A549 treated with dexamethasone at 1 μM for 4 hours (cell line): ENCODE data around the gene PLCB3. TPM values are rescaled to one million over a fixed set of nuclear protein-coding genes. Genes with fewer than 3 reads are reported as not detected.

Experiments used
- total RNA-seq: library from RNA; stranded (reverse); fragments of 200-300 nt; extraction: Qiagen RNA extraction; gene quantifications from 5 replicates; pipeline ENCODE4 v1.2.3, GENCODE V29; 2022

Gene PLCB3
- 14.4 to 23.7 TPM (median 20.5 TPM) in 5 replicates for total RNA-seq

DNA sequence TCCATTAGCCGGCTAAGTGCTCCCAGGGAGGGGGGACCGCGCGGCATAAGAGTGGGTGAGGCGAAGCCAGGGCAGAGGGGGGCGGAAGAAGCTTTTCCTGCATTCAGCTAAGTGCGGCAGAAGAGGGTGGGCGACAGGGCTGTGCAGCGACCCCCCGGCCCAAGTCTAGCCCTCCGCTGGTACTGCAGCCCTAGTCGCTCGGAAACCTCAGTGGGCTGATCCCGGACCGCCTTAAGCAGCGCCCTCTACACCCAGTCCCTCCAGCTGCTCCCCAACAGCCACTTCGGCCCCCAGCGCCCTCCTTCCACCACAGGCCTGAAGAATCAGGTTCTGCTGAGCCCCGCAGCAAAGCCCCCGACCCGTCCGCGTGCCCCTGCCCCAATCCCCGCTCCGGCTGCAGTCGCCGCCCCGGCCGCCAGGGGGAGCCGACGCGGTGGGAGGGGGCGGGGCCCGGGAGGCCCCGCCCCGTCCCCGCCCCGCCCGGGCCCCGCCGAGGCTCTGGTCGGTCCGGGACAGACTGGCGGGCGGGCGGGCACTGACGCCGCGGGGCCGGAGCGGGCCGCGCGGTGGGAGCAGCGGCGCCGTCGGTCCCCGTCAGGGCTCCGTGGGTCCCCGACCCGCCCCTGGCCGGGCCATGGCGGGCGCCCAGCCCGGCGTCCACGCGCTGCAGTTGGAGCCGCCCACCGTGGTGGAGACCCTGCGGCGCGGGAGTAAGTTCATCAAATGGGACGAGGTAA lies at the start of gene PLCB3:
TSS of gene PLCB3 (plus strand) at position 515 of the 737 bp plus-strand sequence. CDS start at position 635, 120 bp downstream.

DNA sequence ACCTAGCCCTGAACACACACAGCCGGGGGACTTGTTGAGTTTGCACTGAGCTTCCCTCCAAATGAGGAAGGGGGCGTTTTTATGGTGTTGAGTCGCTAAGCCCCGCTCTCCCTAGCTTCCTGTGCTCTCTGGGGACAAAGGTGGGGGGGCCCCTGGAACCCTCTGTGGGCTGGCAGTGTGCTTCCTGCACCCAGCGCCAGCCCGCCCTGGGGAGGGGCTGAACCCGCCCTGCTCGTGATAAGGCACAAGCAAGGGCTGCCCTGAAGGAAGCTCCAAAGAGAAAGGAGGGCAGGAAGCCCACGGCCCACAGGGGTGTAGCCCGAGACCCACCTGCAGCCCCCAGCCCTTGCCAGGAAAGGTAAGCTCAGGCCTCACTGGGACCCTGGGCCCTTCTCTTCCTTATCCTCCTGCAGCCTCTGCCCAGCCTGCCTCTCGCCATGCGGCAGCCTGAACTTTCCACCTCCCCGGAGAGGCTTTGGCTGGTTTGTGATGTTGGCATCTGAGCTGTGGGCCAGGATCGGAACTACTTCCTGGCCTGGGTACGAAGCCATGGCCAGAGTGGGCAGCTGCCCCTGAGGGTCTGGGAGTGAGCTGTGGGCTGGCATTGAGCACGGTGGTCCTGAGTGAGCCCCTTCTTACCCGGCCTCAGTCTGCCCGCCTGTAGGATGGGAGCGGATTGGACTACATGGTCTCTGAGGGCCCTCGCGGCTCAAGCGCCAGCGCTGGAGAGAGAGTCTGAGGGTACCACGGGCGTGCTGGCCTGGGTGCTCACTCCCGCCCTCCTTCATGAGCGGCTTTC lies 44.7 kb upstream of the PLCB3 start, which contains the start of gene FERMT3:
TSS of gene FERMT3 (plus strand) at position 265 of the 799 bp plus-strand sequence. CDS start 644 bp downstream, outside the sequence.

DNA sequence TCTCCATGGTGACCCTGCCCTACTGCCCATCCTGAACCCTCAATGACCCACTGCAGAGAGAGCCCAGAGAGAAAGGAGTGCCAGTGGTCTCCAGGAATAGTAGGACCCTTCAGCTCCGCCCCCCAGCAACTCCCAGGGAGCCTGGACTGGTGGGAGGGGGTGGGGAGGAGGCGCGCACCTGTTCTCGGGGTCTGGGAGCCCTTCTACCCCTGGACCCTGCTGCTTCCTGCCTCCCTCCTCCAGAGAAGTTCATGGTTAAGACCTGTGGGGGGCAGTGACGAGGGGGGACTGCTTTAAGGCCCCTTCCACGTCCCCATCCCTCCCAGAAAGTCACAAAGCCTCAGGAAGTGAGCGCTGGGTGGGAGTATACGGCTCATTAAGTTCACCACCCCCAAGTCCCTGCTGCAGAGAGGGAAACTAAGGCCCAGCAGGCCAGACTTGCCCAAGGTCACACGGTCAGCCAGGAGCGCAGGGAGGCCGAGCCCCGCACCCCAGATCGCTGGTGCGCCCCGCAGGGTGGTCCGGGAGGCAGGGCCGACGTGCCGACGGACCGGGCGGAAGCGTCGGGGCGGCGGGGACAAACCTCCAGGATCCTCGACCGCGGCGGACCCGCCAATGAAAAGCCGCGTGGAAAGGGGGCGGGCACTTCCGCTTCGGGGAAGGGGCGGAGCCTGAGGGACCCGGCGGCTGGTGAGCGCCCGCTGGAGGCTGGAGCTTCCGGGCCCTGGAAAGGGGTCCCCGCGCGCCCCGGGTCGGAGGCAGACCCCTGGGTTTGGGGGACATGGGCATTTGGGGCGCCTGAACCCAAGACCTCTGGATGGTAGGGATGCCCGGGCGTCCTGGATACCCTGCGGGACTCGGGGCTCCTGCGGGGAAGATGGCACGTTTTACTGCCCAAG lies 25.5 kb upstream of the PLCB3 start, which contains the start of the genes NUDT22 and TRPT1:
TSS of gene NUDT22 (plus strand) at position 667 of the 899 bp plus-strand sequence. CDS start 379 bp downstream, outside the sequence.
TSS of gene TRPT1 (minus strand) at position 579 of the 899 bp plus-strand sequence. CDS start at position 253, 326 bp downstream.

DNA sequence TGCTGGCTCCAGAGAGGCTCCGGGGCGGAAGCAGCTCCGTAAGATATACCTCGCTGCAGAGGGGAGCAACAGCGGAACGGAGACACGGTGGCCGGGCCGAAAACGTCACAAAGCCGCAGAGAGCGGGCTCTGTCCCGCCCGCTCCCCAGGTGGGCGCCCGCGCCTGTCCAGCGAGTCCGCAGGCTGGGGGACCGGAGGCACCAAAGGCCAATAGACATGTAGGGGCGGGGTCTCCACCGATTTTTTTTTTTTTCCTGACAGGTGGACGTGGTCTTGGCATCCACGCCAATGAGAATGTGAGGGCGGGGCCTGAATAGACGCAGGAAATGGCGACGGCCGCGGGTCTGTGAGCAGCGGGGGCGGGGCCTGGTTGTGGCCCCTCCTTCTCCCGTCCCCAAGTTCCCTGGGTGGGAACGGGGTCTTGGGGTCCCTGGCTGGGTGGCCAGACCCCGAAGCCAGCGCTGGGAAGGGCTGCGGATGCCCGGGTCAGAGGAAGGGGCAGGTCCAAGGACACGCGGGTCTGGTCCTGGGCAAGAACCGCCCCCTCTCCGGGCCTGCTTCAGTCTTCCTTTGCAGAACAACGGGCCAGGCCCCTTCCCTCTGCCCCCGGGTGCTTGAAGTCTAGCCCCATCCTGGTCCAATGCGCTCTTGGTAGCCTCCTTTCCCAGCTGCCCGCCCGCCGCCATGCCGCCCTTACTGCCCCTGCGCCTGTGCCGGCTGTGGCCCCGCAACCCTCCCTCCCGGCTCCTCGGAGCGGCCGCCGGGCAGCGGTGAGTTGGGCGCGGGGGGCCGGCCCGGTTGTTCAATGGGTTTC lies 21.0 kb upstream of the PLCB3 start, which contains the start of gene DNAJC4:
TSS of gene DNAJC4 (plus strand) at position 378 of the 814 bp plus-strand sequence. CDS start at position 685, 307 bp downstream.

DNA sequence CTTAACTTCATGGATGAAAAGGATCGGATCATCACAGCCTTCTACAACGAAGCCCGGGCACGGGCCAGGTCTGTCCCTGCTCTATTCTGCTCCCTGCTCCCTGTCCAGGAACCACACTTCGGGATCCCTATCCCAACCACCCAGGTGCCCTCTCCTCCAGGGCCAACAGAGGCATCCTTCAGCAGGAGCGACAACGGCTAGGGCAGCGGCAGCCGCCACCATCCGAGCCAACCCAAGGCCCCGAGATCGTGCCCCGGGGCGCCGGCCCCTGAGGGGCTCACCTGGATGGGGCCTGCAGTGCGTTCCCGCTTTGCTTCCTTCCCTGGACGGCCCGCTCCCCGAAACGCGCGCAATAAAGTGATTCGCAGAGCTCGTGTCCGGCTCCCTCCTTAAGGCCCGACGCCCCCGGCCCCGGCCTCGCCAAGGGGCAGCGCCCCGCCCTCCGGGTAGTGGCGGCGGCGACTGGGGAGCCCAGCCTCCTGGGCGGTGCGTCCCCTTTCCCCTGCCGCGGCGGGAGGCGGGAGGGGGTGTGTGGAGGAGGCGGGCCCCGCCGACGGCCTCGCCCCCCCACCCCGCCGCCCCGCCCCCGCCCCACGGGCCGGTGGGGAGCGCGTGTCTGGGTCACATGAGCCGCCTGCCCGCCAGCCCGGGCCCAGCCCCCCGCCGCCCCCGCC lies 17.3 kb upstream of the PLCB3 start, which contains the start of gene VEGFB:
TSS of gene VEGFB (plus strand) at position 672 of the 674 bp plus-strand sequence. CDS start 250 bp downstream, outside the sequence.

DNA sequence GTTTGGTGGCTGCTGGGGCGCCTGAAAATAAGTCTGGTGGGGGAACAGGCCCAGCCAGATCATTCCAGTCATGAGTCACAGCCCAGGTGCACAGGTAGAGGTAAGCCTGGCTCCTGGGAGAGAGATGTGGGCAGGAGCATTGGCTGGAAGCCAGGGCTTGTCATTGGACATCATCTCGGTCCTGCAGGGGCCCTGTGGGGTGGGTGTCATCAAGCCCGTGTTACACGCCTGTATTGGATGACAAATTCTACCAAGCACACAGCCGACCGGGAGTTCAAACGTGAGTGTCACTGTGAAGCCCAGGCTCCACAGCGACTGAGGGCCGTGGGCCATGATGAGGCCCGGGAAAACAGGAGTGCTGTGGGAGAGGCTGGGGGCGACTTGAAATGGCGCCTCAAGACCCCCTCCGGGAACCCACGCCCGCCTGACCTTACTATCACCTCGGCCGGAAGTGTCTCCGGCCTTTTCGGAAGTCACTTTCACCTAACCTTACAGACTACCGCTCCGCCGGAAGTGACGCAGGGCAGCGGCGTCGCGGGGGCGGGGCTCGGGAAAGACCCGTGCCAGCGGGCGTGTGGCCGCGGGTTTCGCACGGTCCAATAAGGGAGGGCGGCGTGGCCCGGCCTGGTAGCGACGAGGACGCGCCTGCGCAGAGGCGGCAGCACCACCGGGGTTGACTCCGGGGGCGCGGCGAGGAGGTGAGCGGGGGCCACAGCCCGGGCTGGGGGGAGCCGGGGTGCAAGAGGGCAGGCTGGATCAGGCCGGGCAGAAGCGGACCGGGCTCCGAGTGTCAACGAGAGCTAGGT lies 10.7 kb upstream of the PLCB3 start, which contains the start of gene FKBP2:
TSS of gene FKBP2 (plus strand) at position 661 of the 806 bp plus-strand sequence. CDS start 1,293 bp downstream, outside the sequence.

DNA sequence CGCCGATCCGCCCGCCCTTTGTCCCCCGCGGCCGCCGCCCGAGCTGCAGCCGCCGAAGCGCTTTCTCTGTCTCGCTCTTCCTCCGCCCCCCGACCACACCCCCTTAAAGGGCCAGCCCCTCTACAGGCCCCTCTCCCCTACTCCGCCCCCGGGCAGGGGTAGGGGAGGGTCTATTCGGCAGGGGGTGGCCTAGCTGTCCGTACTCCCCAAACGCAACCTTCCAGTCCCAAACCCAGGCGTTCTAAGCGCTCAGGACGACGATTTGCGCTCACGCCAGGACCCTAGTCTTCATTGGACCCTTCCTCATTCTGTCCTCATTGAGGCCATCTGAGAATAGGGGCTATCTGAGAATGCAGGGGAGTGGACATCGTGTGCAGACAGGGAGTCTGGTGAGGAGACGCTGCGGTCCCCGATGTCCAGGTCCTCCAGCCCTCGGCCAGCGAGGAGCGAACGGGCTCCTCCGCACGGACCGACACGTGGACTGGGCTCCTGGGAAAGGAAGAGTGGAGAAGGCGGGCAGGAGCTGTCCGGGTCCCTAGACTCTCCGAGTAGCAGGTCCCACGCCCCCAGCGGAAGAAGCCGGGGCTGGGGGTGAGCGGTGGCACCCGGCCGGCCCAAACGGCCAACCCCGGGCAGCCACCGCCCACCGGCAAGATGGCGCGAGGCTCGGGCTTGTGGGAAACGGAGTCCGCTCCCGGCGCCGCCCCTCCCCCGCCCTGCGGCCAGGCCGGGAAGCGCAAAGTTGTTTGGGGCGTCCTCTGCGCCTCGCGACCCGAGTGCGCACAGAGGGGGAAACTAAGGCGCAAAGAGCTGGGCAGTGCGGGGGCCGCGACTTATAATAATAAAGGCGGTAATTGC lies 4.2 kb upstream of the PLCB3 start, which contains the start of gene PPP1R14B:
TSS of gene PPP1R14B (minus strand) at position 73 of the 858 bp plus-strand sequence. CDS start 270 bp downstream, outside the sequence.

DNA sequence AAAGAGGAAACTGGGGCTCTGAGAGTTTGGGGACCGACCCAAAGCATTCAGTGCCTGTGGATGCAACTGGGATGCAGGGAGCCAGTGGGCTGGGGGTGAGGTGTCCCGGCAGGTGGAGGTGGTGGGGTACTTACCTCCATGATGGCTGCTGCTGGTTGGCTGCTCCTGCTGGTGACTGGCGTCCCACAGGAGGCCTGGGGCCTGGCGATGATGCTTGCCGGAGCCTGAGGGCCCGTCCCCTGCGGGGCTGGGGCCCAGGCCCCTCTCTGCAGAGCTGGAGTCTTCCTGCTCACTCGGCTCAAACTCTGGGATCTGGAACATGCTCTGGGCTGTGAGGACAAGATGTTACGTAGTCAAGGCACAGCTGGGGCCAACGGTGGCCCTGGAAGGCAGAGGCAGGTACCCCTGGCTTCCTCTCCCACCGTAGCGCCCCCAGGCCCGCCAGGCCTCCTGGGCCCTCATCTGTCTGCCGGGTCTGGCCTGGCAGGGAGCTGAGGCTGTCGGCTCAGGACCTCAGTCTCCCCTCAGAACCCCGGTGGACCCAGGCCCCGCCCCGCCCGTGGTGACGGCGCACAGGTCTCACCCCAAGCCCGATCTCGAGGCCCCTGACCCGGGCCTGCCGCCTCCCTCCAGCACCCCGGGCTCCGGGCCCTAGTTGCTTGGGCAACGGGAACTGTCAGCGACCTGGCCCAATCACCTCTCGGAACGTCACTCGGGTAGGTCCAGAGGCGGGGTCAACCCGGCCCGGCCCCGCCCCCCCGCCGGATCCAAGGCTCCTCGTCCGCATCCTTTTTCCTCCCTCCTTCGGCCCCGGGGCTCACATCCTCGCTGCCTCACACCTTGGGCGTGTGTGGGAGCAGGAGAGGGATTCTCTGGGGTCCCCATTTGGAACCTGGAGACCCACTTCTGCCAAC lies 33.0 kb downstream of the PLCB3 start, which contains the start of gene BAD:
TSS of gene BAD (minus strand) at position 618 of the 914 bp plus-strand sequence. CDS start at position 321, 297 bp downstream.

DNA sequence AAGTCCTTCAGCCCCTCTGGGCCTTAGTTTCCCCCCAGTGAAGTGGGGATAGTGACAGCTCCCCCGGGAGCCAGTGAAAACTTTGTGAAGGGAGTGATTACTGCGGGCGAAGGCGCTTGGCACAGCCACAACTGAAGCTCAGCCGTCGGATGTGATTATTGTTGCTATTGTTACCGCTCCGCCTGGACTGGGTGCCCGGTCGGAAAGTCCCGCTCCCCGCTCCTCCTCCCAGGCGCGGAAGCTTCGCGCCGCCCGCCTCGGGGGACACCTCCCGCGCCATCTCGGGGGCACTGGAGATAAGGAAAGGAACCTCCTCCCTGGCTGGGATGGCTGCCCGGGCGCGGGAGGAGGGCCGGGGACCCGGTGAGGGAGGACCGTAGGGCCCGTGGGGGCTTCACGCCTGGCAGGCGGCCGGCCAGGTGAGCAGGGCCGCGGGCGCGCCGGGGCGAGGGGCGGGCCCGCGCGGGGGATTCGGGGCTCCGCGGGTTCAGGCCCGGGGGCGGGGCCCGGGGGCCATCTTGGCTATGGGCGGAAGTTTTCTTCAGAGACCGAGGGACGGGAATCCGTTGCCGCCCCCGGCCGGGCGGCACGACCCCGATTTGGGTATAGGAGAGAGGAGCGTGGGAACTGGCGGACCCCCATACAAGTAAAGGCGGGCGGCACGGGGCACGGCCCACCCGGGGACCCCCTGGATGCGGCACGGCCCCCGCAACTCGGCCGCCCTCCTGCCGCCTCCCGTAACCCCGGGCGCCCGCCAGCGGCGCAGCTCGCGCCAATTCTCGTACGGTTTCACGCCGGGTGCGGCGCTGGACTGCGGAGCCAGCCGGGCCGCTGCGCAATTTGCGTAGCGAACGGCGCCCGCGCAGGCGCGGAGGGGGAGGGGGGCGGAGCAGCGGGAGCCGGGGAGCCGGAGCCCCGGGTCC lies 33.9 kb downstream of the PLCB3 start, which contains the start of gene GPR137:
TSS of gene GPR137 (plus strand) at position 887 of the 923 bp plus-strand sequence. CDS start 677 bp downstream, outside the sequence.

DNA sequence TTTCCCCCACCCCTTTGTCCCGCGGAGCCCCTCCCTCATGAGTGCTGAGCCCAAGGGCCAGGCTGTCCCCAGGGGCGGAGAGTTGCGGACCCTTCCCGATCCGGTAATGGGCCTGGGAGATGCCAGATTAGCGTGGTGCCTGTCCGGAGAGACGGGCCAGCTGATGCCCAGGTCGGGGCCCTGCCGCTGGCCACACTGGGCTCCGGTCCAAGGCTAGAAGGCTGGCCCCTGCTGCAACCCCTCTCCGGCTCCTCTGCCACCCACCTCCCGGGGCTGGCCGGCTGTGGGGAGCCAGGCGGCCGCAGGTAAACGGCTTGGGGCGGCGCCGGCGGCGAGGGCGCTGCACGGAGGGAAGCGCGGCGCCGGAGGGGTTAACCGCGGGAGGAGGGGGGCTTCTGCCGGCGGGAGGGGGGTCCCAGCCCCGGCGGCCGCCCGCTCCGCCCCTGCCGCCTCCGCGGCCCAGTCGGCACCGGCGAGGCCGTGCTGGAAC lies 40.0 kb downstream of the PLCB3 start, which contains the start of gene KCNK4:
TSS of gene KCNK4 (plus strand) at position 41 of the 490 bp plus-strand sequence. CDS start 1,717 bp downstream, outside the sequence.

DNA sequence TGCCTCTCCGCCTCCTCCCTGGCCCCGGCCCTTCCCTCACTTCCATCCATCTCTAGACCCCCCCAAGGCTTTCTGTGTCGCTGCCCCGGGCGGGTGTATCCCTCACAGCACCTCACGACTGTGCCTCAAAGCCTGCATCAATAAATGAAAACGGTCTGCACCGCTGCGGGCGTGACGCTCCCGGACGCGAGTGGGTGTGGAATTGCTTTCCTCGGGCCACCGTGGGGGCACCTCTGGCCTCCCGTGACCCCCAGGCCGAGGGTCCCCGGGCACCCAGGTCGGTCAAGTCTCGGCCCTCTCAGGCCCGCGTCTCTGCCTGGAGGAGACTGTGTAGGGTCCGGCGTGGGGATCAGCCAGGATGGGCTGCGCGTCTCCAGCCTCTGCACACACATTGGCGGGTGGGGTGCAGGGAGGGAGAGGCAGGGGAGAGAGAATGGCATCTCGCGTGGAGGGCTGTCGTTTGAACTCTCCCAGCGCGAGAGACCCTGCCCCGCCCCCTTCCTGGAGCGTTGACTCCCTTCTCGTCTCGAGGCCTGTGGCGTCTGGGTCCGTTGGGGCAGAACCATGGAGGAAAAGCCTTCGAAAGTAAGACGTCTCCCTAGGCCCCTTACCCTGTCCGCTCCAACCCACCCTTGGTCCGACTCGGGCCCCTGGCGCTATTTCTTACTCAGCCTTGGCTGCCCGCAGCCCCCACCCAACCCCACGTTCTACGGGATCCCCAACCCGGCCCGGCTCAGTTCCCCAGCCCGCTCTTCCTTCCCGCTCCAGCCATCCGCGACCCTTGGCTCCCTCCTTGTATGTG lies 48.7 kb downstream of the PLCB3 start, which contains the start of gene CATSPERZ:
TSS of gene CATSPERZ (plus strand) at position 512 of the 802 bp plus-strand sequence. CDS start at position 565, 53 bp downstream.

DNA sequence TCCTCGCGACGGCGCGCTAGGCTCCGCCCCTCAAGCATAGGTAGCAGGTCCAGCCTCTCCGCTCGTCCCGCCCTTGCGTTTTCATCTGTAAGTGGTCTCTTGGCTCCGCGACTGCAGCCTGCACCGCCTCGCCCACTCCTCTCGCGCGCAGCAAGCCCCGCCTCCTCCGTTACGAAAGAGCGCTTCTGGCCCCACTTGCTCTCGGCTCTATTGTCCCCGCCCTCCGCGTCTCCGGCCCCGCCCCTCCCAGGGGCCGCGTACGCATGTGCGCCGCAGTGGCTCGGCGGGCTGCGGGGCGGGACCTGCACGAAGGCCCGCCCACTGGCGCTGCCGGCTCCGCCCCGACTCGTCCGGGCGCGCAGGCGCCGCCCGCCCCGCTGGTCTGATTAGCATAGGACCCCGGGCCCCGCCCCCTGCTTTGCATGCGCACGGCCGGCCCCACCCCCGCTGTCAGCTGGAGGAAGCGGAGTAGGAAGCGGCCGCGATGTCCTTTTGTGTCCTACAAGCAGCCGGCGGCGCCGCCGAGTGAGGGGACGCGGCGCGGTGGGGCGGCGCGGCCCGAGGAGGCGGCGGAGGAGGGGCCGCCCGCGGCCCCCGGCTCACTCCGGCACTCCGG lies 53.9 kb downstream of the PLCB3 start, which contains the start of gene ESRRA:
TSS of gene ESRRA (plus strand) at position 450 of the 616 bp plus-strand sequence. CDS start 1,656 bp downstream, outside the sequence.

DNA sequence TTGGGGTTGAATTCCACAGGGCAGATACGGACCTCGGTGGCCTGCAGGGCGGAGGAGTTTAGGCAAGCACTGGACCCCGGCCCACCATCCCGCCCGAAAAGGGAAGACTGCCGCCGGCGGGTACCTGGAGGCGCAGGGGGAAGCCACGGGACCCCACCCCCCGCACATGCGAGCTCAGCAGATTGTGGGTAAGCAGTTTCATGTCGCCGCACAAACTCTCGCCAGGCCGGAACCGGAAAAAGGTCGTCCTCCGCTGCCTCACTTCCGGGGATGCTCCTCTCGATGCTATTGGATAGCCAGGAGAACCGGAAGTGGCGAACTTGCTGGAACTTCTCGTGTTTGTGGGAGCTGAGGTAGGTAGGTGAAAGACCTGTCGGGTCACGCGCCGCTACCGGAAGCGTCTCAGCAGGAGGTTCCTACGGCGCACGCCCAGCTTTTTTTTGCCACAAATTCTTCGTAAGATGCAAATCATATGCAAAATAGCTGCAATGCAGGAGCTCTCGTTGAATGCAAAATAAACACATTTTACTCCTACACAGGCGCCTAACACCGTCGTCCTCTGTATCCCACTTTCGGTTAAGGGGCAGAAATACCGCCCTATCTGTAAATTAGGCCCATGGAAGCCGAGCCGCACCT lies 66.1 kb downstream of the PLCB3 start, which contains the start of gene TRMT112:
TSS of gene TRMT112 (minus strand) at position 235 of the 636 bp plus-strand sequence. CDS start at position 202, 33 bp downstream.

